HG02642 (cell line): ENCODE data around the gene GUCY2C.

ENCODE experiments used
- ATAC-seq: cut with Tn5 transposase; IDR thresholded peaks from one replicate; pipeline ENCODE4 v1.9.1; 2021; ENCODE audit warnings: mild to moderate bottlenecking; ENCODE audit not compliant: unreplicated experiment, poor library complexity

Gene GUCY2C

GRCh38 chr12:14576896-14577295 is 119.5 kb downstream of the GUCY2C start:
- ATAC-seq = peak; percentile 21

- ATAC-seq = no peak
Measured at GRCh38 chr12:14575585-14575984, 120.8 kb downstream of the GUCY2C start.

GRCh38 chr12:14573118-14573517 is 123.3 kb downstream of the GUCY2C start:
- no peak for ATAC-seq

- no peak for ATAC-seq
Measured at GRCh38 chr12:14572401-14572800, 124.0 kb downstream of the GUCY2C start.

GRCh38 chr12:14571779-14572178 is 124.6 kb downstream of the GUCY2C start:
- no peak for ATAC-seq

- no peak for ATAC-seq
Measured at GRCh38 chr12:14570231-14570630, 126.2 kb downstream of the GUCY2C start.

GRCh38 chr12:14567351-14568162 is 128.8 kb downstream of the GUCY2C start, which contains the start of gene PLBD1:
Gene PLBD1, minus strand, starts transcription at chr12:14567883. Its CDS starts 187 bp downstream, at chr12:14567696.
- ATAC-seq = peak; percentile 69

GRCh38 chr12:14564336-14564959 is 132.0 kb downstream of the GUCY2C start:
- ATAC-seq = no peak

- ATAC-seq = no peak
Measured at GRCh38 chr12:14563046-14563445, 133.4 kb downstream of the GUCY2C start.
